Ammon's horn (tissue), 1 donor: ENCODE data around the gene ADISSP.

Experiments used
- DNase-seq: peaks from one replicate; pipeline ENCODE4 v3.0.0-alpha.2; 2016; ENCODE audit warnings: low spot score

ADISSP gene

GRCh38 chr20:3738111-3739053 lies 29.2 kb downstream of the ADISSP start:
- DNase-seq: no peak

DNA sequence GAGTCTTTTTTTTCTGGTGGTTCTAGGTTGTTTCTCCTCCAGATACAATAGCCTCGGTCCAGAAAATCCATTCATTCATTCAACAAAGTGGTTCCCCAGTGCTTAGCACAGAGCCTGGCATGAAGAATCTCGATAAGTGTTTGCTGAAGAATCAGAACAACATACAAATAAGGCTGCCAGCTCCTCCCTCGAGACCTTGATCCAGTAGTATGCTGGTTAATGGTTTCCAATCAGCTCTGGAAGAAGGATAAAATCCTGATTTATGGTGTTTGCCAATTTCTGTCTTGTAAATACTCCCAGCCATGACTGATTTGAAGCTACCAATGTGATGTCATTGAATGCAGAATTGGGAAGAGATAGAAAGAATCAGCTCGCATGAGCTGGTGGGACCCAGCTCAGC lies 31.8 kb downstream of the ADISSP start:
- DNase-seq: no peak

- no peak for DNase-seq
Observed at GRCh38 chr20:3734111-3734843, 33.3 kb downstream of the ADISSP start.

GRCh38 chr20:3733119-3733995 lies 34.2 kb downstream of the ADISSP start:
- DNase-seq: no peak

DNA sequence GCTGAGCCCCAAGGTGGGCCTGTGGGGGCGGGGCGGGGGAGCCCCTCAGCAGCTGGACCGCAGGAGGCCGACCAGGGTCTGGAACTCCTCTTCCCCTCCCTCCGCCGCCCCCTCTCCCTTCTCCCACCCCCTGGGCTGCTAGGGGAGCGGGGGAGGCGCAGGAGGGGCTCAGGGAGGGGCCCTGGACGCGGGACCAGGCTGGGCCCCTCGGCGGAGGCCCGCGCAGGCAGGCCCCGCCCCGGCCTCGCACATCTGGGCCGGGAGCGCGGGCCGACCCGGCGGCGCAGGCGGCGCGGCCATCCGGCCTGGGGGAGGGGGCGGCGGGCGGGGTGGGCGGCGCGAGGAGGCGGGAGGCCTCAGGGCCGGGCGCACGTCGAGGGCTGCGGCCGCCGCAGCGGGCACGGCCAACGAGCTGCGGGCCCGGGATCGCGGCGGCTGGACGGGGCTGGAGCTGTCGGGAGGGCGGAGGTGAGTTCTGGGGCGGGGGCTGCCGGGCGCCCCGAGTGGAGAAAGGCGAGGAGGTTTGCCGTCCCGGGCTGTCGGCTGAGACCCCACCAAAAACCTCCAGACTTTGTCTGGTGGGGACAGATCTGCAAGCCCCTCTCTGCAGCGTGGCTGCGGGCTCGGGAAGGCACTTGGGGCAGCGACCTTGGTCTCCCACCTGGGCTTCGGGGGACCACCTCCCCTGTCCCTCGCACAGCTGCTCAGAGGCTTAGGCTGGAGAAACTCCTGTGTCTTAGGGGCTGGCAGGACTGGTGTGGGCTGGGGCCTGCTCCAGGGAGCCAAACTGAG lies 35.0 kb downstream of the ADISSP start, which contains the start of gene HSPA12B:
HSPA12B (plus strand) TSS at position 359 of the 792 bp plus-strand sequence. CDS start 5,990 bp downstream, outside the sequence.
- DNase-seq: no peak

DNA sequence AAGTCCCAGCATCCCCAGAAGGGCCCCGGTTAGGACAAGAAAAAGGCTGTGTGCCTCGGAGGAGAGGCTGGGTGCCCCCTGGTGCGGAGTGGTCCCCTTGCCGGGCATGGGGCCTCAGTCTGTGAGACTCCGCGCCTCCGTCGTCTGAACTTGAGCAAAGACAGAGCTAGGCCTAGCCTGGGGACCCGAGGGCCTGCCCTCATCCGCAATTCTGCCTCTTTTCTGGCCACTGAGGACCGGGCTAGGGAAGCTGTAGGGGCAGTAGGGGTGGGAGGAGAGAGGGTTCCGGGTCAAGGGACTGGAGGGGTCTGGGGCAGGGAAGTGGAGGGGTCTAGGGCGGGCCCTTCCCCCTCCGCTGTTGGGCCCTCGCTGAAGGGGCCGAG lies 35.6 kb downstream of the ADISSP start:
- no peak for DNase-seq

- DNase-seq: no peak
Observed at GRCh38 chr20:3730803-3731672, 36.5 kb downstream of the ADISSP start.

- no peak for DNase-seq
Observed at GRCh38 chr20:3729811-3730540, 37.6 kb downstream of the ADISSP start.

- no peak for DNase-seq
Observed at GRCh38 chr20:3729378-3729777, 38.2 kb downstream of the ADISSP start.

GRCh38 chr20:3728876-3729275 lies 38.7 kb downstream of the ADISSP start:
- no peak for DNase-seq

DNA sequence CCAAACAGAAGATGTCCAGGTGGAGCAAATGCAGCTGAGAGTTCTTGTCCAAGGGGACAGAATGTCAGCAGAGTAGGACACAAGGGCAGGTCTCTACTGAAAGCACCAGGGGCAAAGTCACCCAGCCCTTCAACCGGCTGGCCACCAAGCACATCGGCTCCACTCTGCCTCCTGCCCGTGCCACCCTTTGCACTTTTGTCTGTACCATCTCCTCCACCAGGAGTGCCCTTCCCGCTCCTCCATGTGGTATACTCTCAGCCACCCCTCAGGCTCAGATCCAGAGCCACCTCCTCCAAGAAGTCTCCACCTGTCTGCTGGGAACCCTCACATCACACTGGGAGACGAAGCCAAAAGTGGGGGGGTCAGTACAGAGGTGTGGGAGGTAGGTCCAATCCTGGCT lies 39.2 kb downstream of the ADISSP start:
- no peak for DNase-seq

DNA sequence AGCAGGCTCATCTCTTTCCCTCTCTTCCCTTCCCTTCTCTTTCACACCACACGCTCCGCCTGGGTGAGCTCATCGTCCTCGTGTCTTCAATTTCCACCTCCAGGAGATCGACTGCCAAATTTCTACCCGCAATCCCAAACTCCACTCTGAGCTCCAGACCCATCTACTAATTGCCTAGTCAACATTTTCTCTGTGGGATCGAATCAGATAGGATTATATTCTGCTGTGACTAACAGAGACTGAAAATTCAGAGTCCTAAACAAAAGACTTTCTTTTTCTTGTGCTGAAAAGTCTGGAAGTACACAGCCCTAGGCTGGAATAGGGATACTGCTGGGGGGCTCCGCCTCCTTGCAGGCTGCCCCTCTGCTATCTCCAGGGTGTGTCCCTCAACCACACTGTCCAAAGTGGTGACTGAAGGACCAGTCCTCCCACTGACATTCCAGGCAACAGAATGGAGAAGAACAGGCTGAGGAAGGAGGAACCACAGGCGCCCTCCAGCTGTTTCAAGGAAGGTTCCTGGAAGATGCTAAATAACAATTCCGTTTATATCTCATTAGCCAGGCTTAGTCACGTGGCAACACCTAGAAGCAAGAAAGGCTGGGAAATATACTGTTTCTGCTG lies 40.0 kb downstream of the ADISSP start:
- DNase-seq: peak; percentile 40

DNA sequence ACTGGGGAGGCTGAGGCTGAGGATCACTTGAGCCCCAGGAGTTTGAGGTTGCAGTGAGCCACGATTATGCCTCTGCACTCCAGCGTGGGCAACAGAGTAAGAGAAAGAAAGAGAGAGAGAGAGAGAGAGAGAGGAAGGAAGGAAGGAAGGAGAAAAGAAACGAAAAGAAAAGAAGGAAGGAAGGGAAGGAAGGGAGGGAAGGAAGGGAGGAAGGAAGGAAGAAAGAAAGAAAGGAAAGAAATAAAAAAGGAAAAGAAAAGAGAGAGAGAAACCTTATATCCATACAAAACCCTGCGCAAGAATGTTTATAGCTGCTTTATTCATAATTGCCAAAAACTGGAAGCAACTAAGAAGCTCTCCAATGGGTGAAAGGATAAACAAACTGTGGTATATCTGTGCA lies 43.2 kb downstream of the ADISSP start:
- no peak for DNase-seq

DNA sequence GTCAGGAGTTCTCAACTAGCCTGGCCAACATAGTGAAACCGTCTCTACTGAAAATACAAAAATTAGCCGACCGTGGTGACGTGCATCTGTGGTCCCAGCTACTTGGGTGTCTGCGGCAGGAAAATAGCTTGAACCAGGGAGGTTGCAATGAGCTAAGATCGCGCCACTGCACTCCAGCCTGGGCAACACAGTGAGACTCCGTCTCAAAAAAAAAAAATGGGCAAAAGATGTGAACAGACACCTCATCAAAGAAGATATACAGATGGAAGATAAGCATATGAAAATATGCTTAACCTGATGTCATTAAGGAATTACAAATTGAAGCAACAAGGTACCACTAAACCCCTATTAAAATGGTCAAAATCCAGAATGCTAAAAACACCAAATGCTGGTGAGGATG lies 44.3 kb downstream of the ADISSP start:
- no peak for DNase-seq

DNA sequence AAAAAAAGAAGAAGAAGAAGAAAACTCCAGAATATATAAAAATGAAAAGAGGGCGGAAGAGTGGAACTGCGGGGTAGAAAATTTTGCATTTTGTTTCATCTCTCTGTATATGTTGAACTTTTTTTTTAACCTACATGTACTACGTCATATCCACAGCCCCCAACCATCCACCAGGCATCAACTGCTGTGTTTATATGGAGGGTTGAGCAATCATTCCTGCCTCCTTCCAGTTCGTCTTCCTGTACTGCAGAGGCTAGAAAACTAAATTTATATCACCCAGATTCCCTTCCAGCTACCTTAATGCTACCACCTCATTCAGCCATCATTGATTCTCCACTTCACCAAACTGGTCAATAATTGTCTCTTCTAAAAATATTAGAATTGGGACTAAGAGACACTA lies 45.6 kb downstream of the ADISSP start:
- DNase-seq: no peak

DNA sequence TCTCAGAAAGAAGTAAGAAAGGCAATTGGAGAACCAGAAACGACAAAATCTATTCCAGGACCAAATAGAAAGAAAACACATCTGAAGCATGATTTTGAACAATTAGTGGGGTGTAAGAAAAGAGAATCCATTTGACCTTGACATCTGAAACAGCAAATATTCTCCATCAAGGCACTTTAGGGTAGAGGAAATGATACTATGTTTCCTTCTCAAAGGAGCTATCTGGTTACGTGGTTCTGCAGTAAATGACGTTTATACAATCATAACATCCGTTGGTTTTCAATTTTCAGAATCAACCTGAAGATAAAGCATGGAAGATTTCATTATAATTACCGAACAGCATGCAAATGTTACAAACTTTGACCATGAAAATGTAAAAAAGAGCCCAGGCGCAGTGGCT lies 46.9 kb downstream of the ADISSP start:
- no peak for DNase-seq

GRCh38 chr20:3720068-3720467 lies 47.5 kb downstream of the ADISSP start:
- DNase-seq: no peak

DNA sequence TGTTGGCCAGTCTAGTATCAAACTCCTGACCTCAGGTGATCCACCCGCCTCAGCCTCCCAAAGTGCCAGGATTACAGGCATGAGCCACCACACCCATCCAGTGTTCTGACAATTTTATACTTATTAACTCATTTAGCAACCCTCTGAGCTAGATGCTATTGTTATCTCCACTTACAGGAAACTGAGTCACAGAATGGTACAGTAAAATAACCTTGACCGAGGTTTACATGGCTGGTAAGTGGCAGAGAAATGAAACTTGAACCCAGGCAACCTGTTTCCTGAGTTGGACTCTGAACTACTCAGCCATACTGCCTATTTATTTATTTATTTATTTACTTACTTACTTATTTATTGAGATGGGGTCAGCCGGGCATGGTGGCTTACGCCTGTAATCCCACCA lies 48.5 kb downstream of the ADISSP start:
- DNase-seq: no peak

GRCh38 chr20:3716195-3716834 lies 51.2 kb downstream of the ADISSP start:
- DNase-seq: peak; percentile 48
